ENCODE results near the gene KCNG4.

KCNG4 gene

DNA sequence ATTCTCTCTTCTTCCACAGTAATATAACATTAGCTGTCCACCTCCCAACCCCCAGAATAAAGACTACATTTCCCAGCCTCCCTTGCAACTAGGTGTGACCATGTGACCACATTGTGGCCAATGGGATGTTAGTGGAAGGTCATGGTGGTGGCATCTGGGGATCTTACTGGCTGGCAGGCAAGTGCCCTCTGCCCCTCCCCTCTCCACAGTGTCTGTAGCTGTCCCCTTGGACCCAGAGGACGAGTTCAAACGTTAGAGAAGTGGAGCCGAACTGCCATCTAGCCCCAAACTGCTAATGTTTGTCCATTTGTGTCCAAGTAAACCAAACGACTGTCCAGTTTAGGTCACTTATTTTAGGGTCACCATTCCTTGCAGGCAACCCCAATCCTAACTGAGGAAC is 26.6 kb upstream of the KCNG4 start:
- DNase-seq (ENCODE audit: low read depth in 4 of 4, low spot score in 1 of 4), result no peak

DNA sequence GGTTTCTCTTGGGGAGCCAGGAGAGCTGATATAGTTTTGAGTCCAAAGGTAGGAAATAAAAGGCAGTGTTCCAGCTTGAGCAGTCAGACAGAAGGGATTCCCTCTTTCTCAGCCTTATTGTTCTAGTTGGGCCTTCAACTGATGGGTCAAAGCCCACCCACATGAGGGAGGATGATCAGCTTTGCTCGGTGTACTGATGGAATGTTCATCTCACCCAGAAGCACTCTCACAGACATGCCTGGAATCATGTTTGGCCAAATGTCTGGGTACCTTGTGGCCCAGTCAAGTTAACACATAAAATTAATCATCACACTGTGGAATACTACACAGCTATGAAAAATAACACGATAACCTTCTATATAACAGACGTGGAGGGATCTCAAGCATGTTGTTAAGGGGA is 23.1 kb upstream of the KCNG4 start:
- DNase-seq (ENCODE audit: low read depth in 4 of 4, low spot score in 1 of 4), result no peak

DNA sequence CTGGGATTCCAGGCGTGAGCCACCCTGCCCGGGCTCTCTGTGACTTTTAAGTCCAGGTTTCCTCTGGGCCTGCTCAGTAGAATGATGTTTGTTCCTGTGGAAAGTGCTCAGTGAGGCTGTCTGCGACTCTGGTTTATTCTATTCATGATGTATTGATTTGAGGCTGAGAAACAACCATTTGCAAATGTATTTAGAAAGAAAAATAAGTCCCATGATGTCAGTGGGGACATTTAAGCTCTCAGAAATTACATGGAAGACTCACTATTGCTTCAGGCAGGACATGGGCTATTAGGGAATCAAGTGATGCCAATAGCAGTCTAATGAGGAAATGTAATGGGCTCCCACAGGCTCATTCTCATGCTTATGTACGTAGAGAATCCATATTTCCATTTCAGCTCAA is 22.2 kb upstream of the KCNG4 start:
- no peak for DNase-seq (ENCODE audit: low read depth in 4 of 4, low spot score in 1 of 4)

DNA sequence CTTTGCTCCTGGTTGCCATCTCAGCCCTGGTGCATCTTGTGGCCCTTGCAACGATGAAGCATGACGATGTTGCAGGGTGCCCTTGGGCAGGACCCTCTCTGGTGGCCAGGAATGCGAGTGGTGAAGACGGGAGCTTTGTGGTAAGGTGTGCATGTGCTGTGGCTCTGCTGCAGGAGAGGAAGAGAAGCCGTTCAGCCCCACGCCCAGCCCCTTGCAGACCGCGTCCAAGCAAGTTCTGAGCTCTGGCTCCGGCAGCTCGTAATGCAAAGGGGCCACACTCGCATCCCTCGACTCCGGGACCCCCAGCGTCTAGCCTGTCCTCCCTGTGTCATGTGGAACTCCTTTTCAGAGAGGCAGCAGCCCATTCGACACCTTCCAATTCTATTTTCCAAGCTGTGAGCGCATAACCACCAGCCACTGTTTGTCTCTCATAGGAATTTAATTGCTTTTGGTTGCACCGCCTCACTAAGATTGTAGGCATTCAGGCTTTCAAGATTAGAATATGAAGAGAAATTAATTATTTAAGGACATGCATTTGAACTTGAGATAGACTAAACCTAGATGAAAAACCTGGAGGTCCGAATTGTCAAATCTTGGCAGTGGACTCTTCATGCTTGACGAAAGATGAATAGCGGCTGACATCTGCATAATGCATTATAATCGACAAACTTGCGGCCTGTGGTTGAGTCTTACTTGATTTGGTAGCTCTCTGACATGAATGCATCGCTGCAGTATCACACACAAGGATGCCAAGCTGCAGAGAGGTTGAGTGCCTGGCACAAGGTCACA is 21.1 kb upstream of the KCNG4 start:
- no peak for DNase-seq (ENCODE audit: low read depth in 4 of 4, low spot score in 1 of 4)

DNA sequence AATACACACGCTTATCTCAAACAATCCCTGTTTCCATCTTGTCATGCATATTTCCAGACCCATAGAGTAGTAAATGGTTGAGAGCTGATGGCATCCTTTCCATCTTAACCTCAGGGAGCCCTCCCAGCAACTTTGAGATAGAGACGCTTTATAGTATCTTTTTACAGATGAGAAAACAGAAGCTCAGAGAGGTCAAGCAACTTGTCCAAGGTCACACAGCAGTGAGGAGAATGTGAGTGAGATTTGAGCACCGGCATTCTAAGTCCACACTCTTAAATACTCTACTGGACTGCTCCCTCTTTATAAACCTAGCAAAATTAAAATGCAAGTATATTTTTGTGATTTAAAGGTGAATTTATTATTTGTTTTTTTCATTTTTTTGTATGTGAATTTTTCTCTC is 19.9 kb upstream of the KCNG4 start:
- no peak for DNase-seq (ENCODE audit: low read depth in 4 of 4, low spot score in 1 of 4)

DNA sequence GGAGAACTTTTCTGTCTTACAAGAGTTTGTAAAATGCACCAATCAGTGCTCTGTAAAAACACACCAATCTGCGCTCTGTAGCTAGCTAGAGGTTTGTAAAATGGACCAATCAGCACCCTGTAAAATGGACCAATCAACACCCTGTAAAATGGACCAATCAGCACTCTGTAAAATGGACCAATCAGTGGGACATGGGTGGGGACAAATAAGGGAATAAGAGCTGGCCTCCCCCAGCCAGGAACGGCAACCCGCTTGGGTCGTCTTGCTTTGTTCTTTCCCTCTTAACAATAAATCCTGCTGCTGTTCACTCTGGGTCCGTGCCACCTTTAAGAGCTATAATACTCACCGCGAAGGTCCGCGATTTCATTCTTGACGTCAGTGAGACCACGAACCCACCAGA is 18.5 kb upstream of the KCNG4 start:
- no peak for DNase-seq (ENCODE audit: low read depth in 4 of 4, low spot score in 1 of 4)

DNA sequence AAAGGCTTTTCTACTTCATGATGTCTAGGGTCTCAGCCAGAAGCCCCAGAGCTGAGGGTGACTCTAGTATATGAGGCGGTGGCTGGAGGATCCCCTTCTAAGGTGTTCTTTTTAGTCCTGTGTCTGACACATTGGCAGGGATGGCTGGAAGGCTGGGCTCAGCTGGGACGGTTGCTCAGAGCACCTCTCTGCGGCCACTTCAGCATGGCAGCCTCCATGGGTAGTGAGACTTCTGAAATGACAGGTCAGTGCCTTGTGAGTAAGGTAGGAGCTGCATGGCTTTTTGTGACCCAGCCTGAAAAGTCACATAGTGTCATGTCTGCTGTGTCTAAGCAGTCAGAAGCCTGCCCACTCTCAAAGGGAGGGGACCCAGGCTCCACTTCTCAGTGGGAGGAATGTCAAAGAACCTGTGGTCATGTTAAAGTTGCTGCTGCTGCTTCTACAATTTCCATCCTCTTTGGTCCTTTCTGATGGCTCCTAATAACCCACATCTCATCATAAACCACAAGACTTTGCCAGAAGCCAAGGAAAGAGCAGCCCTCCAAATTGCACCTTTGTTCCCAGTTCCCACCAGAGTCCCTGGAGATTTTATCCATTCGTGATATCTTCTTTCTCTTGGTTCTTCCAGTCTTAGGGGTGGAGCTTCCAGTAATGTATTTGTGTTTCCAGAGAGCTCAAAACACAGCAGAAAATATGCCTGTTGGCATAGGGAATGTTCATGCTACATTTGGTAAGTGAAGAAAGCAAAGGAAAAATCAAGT is 15.4 kb upstream of the KCNG4 start:
- no peak for DNase-seq (ENCODE audit: low read depth in 4 of 4, low spot score in 1 of 4)

DNA sequence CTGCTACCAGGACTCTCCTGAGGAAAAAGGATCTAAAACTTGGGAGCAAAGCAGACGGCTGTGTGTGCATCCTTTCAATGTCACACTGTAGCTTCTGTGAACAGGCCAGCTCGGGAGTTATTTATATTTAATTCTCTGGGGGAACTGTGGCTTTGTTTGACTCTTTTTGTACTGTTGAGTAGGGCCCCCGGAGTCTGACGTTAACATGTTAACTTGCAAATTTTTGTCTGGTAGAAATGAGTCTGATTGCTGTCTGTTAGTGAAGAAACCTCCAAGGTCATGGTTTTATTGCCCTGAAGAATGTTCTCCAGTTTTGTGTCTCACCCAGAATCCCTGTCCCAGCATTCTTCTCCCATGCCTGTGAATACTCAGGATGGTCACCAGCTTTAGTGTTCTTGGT is 14.2 kb upstream of the KCNG4 start:
- no peak for DNase-seq (ENCODE audit: low read depth in 4 of 4, low spot score in 1 of 4)

DNA sequence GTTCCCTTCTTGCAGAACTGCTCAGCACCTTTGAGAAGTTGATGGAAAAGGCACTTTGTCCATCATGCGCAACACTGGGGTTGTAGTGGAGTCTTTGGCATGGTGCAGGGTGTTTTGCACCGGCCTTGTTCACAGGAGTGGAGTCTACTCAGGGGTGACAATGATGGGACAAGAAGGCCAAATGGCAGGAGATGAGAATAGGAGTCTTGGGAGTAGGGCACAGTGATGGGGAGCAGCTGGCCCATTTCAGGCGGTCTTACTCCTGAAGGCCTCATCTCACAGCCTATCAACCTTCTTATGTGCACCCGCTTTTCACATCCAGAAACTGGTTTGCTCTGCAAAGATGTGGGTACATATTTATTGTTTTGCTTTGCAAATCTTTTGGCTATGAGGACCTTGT is 13.4 kb upstream of the KCNG4 start:
- no peak for DNase-seq (ENCODE audit: low read depth in 4 of 4, low spot score in 1 of 4)

DNA sequence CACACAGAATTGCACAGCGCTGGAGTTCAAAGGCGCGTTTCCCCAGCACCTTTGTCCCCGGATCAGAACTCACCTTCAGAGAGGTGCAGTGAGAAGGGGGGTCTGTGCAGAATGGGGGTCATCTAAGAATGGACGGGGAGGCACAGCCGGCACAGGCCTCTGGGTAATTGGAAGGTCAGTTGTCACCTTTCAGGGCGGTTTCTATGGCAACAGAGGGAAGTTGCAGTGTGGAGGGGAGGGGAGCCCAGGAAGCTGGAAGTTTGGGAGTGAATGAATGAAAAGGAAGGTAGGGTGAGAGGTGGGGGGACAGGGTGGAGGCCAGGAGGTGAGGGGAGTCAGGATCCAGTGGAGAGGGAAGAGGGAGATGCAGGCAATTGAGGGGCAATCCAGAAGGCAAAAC is 12.4 kb upstream of the KCNG4 start:
- no peak for DNase-seq (ENCODE audit: low read depth in 4 of 4, low spot score in 1 of 4)

DNA sequence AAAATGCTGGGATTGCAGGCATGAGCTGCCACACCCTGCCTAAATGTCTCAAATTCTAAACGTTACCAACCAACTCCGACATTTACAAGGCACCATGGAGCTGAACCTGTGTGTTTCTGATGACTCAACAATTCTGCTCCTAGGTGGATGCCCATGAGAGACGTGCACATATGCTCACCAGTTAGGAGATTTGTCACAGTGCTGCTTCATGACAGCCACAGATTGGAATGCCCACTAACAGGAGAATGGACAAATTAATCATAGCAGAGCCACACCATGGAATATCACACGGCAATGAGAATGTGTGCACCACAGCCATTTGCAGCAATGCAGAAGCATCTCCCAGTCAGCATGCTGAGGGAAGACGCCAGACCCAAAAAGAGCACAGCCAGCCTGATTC is 8.0 kb upstream of the KCNG4 start:
- no peak for DNase-seq (ENCODE audit: low read depth in 4 of 4, low spot score in 1 of 4)

DNA sequence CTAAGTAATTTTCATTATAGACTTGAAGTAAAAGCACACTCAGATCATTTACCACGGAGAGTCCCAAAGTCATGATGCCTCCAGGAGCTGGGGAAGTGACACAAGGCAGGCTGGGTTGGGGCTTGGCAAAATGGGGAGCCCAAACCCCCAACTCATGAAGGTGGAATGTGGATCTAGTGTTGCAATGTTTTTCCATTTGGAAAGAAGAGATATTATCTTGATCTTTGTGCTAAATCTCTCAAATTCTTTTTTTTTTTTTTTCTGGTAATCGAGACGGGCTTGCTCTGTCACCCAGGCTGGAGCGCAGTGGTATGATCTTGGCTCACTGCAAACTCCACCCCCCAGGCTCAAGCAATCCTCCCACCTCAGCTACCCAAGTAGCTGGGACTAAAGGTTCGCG is 7.5 kb upstream of the KCNG4 start:
- DNase-seq (ENCODE audit: low read depth in 4 of 4, low spot score in 1 of 4), result no peak

DNA sequence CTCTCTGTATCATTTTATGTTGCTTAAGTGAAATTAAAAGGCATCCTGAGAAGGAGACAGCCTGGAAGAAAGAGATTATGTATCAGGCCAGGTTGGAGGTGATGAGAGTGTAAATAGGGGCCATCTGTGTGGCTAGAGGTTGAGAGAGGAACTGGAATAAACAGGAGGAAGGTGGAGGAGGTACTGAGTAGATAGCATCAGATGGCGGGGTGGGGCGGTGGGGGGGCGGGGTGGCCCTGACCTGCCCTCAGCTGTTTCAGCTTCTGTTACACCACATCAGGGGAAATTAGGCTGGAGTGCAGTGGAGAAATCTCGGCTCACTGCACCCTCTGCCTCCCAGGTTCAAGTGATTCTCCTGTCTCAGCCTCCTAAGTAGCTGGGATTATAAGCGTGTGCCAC is 6.9 kb upstream of the KCNG4 start:
- no peak for DNase-seq (ENCODE audit: low read depth in 4 of 4, low spot score in 1 of 4)

DNA sequence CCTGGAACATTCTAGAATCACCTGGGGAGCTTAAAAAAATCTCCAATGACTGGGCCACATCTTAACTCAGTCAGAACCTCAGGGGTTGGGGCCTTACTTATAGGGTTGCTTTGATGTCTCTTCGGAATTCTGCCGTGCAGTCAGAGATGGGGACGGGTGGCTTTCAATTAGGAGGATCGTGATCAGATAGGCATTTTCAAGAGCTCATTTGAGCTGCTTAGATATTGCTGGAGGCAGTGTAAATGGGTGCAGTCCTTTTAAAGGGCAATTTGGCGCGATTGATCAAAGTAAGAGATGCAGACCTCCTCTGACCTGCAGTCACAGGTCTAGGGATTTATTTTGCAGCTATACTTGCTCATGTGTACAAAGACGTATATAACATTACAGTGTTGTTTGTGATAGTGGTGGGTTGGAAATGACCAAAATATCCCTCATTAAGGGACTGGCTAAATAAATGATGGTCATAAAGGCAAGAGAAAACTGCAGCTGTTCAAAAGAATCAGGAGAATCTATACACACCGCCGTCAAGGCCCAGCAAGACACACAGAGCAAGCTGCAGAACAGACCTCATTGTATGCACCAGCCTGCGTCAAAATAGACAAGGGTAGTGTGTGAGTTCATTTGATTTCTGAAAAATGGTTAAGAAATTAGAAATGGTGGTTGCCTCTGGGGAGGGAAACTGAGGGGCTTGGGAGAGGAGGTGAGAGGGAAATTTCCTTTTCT is 6.3 kb upstream of the KCNG4 start:
- no peak for DNase-seq (ENCODE audit: low read depth in 4 of 4, low spot score in 1 of 4)

DNA sequence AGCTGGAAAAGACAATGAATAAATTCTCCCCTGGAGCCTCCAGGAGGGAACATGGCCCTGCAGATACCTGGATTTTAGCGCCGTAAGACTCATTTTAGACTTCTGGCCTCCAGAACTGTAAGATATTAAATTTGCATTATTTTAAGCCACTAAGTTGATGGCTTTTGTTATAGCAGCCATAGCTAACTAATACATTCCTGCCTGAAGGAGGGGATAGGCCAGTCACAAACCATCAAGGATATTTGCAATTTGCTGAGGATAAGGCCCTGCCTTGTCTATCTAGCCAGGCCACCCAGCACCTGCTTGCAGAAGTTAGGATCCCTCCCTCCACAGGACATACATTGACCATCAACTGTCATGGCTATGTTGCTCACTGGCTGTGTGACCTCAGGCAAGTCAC is 4.9 kb upstream of the KCNG4 start:
- no peak for DNase-seq (ENCODE audit: low read depth in 4 of 4, low spot score in 1 of 4)

DNA sequence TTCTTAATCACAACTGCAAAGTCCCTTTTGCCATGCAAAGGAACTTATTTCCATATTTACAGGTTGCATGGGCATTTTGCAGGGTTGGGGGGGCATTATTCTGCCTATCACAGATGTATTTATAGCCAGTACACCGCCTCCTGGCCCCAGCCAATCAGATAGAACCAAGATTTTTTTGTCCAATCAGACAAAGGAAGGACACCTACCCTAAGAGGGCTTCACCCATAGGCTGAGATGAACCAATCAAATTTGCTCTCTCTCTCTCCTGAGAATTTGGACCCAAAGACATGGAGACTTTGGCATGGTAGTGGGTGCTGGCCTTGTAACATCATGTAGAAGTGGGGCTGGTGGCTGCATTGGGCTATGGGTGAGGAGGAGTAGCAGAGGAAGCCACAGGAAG is 3.9 kb upstream of the KCNG4 start:
- no peak for DNase-seq (ENCODE audit: low read depth in 4 of 4, low spot score in 1 of 4)

DNA sequence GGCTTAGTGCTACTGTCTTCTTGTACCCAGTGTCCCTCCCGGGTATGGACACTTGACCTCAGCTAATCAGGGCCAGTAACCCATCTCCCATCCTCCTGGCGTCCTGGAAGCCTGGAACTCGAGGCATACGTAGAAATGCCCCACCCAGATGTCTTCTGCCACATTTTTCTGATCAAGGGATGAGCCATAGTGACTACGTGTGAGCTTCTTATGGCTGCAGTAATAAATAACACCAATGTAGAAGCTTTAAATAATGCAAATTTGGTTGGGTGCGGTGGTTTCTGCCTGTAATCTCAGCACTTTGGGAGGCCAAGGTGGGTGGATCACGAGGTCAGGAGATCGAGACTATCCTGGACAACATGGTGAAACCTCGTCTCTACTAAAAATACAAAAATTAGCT is 3.0 kb upstream of the KCNG4 start:
- no peak for DNase-seq (ENCODE audit: low read depth in 4 of 4, low spot score in 1 of 4)

DNA sequence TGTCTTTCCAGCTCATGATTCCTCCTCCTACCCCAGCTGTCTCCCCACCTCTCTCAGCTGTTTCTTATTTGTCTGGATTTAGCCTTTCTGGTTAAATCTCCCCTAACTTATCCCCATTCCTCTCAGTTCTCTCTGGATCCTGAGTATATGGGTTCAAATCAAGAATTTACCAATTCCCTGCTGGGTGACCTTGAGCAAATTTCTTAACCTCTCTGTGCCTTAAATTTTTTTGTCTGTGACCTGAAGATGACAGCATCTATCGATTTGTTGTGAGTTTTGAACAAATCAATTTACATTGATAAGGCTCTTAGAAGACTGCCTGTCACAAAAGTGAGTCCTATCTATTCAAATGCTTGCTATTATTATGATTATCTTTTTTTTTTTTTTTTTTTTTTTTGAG is 2.0 kb upstream of the KCNG4 start:
- DNase-seq (ENCODE audit: low read depth in 4 of 4, low spot score in 1 of 4), result no peak

DNA sequence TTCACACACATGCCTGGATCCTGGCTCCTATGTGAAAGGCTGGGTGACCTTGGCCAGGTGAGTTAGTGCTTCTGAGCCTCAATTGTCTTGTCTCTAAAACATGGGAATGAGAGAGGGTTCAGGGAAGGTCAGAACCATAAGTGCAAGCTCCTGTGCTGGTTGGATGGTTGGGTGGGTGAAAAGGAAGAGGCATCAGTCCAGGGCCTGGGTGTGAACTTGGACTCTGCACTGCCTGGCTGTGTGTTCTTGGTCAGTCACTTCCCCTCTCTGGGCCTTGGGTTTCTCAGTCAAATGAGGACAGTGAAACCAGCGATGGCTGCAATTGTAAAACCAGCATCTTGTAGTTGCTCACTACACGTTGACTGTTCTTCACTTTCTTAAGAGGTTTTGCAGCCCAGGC is 643 bp upstream of the KCNG4 start:
- no peak for DNase-seq (ENCODE audit: low read depth in 4 of 4, low spot score in 1 of 4)

DNA sequence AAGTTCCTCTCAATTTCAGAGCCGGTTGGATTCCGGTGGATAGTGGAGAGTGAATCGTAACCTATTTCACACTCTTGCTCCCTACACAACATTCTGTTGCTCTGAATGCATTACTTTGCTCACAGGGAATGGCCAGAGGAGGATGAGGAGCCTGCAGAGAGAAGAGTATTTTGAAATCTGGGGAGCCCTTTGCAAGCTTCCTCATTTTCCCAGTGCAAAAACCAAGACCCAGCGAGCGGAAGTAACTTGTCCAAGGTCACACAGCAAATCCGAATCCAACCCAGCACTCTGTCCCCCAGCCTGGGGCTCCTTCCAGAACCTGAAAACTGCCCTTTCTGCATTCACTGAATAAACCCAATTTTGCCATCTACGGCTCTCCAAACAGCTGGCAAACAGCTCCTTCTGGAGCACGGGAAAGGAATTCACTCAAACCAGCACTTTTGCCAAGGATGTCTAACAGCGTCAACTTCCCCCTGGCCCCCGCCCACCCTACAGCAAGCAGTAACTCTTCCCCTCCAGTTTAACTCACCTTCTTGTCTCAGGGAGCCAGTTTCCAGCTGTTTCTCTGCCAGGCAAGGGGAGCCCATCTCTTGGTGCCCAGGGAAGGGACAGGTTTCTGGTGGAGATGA is 557 bp downstream of the KCNG4 start:
- DNase-seq (ENCODE audit: low read depth in 4 of 4, low spot score in 1 of 4), result no peak

DNA sequence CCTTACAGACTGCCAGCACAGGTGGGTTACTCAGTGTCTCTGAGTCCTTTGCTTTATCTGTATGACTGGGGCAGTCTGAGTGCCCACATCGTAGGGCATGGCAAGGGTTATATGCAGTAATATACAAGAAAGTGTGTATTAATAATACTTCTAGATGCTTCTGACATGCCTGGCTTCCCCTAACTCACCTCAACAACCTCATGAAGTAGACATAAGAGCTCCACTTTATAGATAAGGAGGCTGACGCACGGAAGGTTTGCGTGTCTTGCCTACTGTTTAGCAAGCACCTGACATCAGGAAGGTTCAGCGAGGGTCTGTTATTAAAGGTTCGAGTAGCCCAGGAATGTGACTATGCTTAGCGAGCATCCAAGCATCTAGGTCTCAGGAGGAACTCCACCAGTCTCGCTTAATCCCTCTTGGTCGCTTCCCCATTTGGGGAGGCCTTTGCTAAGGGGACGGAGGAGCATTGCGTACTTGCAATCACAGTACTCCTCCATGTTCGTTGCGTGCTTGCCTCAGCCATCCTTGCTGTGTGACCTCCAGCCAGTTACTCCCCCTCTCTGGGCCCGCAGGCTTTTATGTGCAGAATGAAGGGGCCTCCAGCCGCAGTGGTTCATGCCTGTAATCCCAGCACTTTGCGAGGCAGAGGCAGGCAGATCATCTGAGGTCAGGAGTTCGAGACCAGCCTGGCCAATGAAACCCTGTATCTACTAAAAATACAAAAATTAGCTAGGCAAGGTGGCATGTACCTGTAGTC is 1.6 kb downstream of the KCNG4 start:
- no peak for DNase-seq (ENCODE audit: low read depth in 4 of 4, low spot score in 1 of 4)

All from stimulated activated CD4-positive, alpha-beta T cell treated with anti-CD3 and anti-CD28 coated beads, Interleukin-1b, Interleukin-23, amount 100 ng/mL, for 24 hours (primary cell).